Stimulated activated CD8-positive, alpha-beta memory T cell treated with anti-CD3 and anti-CD28 coated beads, Interleukin-15, amount 100 ng/mL, for 24 hours (primary cell): ENCODE results near the gene LBX1.

Experiments used
- DNase-seq: peaks from one replicate; pipeline ENCODE4 v3.0.0-alpha.2; 2020; ENCODE audit warnings: low read depth

LBX1 gene

GRCh38 chr10:101241840-101242707, 12.8 kb upstream of the LBX1 start:
- no peak for DNase-seq

DNA sequence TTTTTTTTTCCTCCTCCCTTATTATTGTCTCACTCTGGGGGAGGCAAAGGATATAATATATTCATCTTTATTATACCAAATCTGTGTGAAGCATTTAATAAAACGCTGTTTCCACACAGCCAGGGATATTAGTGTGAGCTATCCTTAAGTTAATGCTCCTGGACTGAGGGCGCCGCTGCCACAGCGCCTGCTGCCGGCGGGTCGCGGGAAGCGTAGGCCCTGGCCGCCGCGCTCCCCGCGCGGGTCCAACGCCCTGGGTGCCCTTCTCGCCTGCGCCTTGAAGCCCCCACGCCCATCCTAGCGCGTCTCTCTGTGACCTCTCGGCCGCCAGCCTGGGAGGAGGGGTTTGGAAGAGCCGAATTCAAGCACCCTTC, 9.5 kb upstream of the LBX1 start:
- no peak for DNase-seq

- DNase-seq = no peak
These were observed 8.9 kb upstream of the LBX1 start for GRCh38 chr10:101237982-101238731.

DNA sequence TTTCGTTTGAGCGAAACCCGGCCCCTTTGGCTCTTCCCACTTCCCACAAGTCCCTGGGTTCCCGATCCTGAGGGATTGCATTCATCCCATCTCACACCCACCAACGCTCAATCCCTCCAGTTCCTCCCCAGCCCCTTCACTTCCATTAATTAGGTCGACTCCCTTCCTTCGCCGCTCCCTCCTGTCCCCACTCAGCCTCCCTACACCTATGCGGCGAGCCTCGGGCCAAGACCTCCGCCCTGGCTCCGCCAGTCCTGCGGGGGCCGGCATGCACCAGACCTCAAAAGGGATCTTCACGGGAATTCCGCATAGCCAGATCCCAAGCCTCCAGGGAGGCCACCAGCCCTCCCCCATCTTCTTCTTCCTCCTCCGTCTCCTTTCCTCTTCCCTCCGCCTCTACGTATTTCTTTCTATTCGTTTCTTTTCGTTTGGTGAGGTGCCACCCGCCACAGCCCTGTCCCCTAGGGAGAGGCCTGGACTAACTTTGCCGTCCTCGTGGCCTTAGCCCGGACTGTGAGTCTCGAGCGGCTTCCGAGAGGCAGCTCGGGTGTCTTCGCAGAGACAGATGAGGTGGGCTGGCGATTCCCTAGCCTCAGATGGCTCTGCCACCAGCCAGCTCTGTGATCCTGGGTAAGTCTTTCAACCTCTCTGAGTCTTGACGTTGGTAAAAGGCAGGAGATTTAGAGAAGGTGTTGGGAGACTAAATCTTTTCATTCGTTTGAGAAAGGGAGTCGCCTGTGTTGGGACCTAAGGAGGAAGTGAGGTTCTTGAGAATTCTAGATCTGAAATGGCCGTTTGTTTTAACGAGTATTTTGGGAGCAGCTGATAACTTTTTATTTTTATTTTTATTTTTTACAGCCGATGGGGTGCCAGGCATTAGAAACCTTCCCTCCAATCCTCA, 8.1 kb upstream of the LBX1 start:
- no peak for DNase-seq

DNA sequence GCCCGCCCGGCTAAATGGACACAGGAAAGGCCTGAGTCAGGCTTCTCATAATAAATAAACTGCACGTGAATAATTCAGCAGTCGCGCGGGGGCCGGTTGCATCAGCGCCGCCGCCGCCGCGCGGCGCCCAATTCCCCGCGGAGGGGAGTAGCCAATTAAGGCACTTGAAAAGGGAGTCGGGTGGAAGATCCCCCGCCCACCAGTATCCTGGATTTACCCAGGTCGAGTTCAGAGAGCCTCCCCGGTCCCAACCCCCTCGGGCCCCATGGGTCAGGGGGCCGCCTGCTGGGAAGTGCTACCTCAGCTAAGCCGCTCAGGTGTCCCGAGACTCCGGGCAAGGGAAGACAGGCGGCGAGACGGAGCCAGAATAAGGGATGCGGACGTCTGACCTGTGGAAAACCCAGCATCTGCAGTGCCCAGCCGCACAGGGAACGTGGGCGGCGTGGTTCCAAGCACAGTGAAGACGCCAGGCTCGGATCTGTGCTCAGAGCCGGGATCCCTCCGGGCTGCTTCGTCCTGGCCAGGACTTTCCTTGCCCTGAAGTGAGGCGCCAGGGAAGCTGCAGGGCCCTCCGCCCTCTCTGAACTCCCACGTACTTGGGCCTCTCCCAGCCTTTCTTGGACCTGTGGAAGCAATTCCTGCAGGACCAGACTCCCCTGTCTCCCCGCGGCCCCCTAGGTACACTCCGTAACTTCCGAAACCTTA, 7.3 kb upstream of the LBX1 start:
- DNase-seq = no peak

DNA sequence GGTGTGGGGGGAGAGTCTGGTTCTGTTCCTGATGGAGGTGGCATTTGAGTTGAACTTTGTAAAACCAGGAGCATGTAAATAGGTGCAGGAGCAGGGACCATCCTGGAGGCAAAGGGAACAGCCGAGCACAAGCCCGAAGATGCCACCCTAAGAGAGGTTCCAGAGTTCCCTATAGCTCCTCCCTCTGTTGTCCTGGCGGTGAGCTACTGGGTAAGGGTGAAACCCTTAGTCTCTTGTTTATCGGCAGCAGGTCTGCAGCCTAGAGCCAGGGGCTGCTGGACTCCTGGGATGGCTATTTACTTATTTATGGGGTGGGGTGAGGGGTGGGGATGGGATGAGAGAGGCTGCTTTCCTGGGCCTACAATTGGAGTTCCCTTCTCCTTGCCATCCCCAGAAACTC, 6.5 kb upstream of the LBX1 start:
- DNase-seq = no peak

- no peak for DNase-seq
These were observed 5.1 kb upstream of the LBX1 start for GRCh38 chr10:101234333-101234732.

GRCh38 chr10:101233863-101234262, 4.6 kb upstream of the LBX1 start:
- DNase-seq = no peak

DNA sequence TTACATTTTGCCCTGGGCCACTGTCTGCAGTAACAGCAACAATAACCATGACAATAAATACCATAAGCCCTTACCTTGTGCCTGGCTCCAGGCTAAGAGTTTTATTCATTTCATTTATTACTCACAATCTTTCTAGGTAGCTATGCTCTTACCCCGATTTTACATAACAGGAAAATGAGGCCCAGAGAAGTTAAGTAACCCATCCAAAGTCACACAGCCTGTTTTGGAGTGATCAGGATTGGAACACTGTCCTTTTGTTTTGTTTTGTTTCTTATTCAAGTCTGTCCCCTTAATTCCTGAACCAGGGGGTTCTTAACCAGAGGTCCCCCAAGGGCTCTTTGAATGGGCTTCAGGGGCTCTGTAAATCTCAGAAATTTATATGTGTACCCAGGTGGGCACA, 4.2 kb upstream of the LBX1 start:
- no peak for DNase-seq

DNA sequence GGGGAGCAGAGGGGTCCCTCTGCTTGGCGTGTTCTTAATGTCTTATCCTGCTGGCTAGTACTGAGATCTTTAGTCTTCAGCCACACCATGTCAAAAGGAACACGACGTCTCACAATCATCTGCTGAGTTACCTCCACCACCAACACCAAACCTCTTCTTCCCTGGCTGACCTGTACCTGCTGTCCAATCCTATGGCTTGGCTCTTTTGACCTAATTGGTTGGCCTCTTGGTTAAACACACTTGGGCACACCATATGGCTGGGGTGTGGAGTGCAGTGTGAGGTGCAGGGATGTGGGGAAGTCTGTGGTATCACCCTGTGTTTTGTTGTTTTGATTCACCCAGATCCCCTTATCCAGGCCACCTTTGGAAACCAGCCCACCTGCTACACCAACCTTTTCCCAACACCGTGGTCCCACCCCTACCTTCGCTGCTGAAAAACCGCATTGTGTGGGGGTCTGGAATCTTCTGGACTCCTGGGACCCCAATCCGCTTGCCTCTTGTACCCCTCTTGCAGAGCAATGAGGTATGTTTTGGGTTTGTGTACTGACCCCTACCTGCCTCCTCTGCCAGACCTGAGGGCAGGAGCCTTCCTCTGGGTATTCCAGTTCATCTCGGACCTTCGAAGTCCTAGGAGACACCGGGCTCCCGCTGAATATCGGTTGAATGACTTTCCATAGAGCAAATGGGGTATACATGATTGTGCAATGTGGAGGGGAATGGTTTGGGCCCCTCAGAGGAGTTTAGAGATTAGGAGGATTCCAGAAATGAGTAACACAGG, 2.8 kb upstream of the LBX1 start:
- no peak for DNase-seq

- DNase-seq = no peak
These were observed 1.8 kb upstream of the LBX1 start for GRCh38 chr10:101231092-101231491.

- no peak for DNase-seq
These were observed 1.1 kb upstream of the LBX1 start for GRCh38 chr10:101230183-101230917.

DNA sequence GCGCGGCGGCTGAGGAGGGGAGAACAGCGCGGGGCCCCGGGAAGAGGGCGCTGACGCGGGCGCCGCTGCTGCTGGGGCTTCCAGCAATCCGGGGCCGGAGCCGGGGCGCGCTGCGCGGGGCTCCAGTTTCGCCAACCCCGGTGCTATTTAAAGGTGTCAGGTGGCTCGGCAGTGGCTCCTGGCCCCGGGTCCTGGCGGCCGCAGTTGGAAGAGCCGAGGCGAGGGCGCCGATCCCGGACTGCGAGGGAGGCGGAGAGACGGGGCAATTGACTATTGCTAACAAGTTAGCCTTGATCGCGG, 347 bp downstream of the LBX1 start:
- DNase-seq = no peak

DNA sequence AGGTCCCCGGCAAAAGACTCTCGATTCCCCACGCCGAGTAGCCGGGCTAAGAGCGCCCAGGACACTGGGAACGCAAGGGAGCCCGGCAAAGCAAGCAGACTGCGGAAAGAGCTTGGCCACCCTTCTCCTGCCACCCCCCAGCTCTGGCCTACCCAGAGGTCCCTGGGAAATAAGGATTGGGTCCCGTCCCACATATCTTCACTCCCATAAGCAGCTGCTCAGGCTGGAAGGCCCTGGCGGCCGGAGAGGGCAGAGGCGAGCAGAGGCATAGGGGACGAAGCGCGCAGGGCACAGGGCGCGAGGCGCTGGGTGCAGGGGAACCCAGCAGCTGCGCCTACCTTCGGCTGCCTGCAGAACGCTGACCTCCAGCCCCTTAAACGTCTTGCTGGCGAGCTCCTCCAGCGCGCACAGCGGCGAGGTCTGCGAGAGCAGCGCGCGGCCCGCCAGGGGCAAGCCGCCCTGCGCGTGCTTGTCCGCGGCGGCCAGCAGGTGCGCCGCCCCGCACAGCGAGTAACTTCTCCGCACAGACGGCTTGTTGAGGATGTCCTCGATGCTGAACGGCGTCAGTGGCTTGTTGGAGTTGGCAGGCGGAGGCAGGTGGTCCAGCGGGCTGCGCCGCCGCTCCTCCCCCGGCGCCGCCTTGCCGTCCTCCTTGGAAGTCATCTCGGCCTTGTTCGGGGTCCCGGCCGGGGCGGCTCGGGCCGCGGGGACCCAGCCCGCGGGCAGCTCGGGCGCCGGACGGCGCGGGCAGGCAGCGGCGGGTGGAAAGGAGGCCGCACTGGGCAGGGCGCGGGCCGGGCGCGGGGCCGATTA, 904 bp downstream of the LBX1 start:
- DNase-seq = no peak

- DNase-seq = no peak
These were observed 1.7 kb downstream of the LBX1 start for GRCh38 chr10:101227429-101228152.

GRCh38 chr10:101226491-101227428, 2.5 kb downstream of the LBX1 start:
- DNase-seq = no peak

DNA sequence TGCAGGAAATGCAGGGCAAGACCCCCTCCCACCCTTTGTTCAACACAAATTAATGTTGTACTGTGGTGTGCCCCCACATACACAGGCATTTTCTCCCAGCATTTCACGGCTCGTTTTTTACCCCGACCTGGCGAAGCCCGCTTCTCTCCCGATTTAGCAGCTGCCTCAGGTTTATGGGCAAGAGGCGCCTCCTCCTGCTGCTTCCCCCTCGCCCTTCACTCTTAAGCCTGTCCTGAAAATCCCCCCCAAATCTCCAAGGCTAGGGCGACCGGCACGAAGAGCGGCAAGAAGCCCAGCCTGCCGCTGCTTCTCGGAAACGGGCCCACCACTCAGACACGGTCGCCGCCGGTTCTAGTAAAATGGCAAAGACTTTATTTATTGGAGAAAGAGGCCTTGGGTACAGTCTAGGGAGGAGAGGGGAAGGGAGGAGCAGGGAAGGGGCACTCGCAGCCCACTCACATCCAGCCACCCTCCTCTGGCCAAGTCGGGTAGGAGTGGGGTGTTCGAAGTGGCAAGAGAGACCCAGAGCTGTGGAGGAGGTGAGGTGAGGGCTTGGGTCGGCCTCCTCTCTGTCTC, 3.3 kb downstream of the LBX1 start:
- DNase-seq = no peak
